GM10248 (cell line): ENCODE measurements around the gene NUDT14.
A peak's percentile ranks its signal among the peaks of the same experiment; 100 is the strongest.

Experiments used
- CTCF ChIA-PET: fragments of 300-600 bp; sonication (Branson Sonifier 250); formaldehyde crosslinking; extraction: SDS; loops from one replicate; lab custom pipeline; 2021; ENCODE audit warnings: antibody characterized with exemption; lab: Yijun Ruan, JAX
- POLR2A ChIA-PET: fragments of 350-650 bp; sonication (Branson Sonifier 250); formaldehyde crosslinking; extraction: SDS; loops from one replicate; lab custom pipeline; 2020; ENCODE audit warnings: antibody characterized with exemption; lab: Yijun Ruan, JAX
- DNase-seq: peaks from one replicate; pipeline ENCODE4 v3.0.0; 2012; ENCODE audit errors: extremely low spot score
- CTCF ChIP-seq: IDR thresholded peaks from 2 replicates; pipeline ENCODE4 v1.5.1; 2012; ENCODE audit warnings: mild to moderate bottlenecking, low read depth; ENCODE audit errors: extremely low read depth, missing control alignments, control extremely low read depth

NUDT14 gene

GRCh38 chr14:105204206-105204930, 23.3 kb upstream of the NUDT14 start:
- no peak for TF ChIP-seq CTCF
- ChIA-PET POLR2A (no interaction called here), CTCF (interaction anchor here (0.8 to 2.3 kb wide), 3 partner anchors 138 to 148 kb away, joined by 3 to 8 read pairs (median 3); no protein-coding TSS in a partner anchor)
- no peak for DNase-seq

- ChIA-PET CTCF (interaction anchor here (0.8 to 2.3 kb wide), 7 partner anchors 17 to 148 kb away, joined by 3 to 8 read pairs (median 3); partner anchors contain the start of gene NUDT14), POLR2A (no interaction called here)
- DNase-seq = no peak
- TF ChIP-seq CTCF = no peak
These were observed 22.6 kb upstream of the NUDT14 start for GRCh38 chr14:105203701-105204100.

GRCh38 chr14:105203057-105203531, 22.0 kb upstream of the NUDT14 start:
- CTCF ChIA-PET = interaction anchor here (0.8 to 2.3 kb wide), 7 partner anchors 18 to 149 kb away, joined by 3 to 8 read pairs (median 3); partner anchors contain the start of gene NUDT14
- POLR2A ChIA-PET = no interaction called here
- TF ChIP-seq CTCF = peak; percentile 91
- peak; percentile 85 for DNase-seq

GRCh38 chr14:105201925-105202513, 20.9 kb upstream of the NUDT14 start:
- CTCF ChIA-PET = interaction anchor here (0.5 to 2.0 kb wide), 7 partner anchors 16 to 1215 kb away, joined by 3 to 8 read pairs (median 3); partner anchors contain the start of gene NUDT14
- POLR2A ChIA-PET = no interaction called here
- peak; percentile 69 for DNase-seq
- no peak for TF ChIP-seq CTCF

- TF ChIP-seq CTCF = no peak
- DNase-seq = no peak
- CTCF ChIA-PET = interaction anchor here (0.5 to 2.0 kb wide), 7 partner anchors 17 to 1216 kb away, joined by 3 to 7 read pairs (median 3); no protein-coding TSS in a partner anchor
These were observed 20.2 kb upstream of the NUDT14 start for GRCh38 chr14:105201156-105201924.

GRCh38 chr14:105200641-105201040, 19.5 kb upstream of the NUDT14 start:
- no peak for DNase-seq
- CTCF ChIA-PET = interaction anchor here (1.8 to 2.0 kb wide), 3 partner anchors 111 to 170 kb away, joined by 5 to 7 read pairs (median 6); no protein-coding TSS in a partner anchor
- TF ChIP-seq CTCF = no peak
- POLR2A ChIA-PET = no interaction called here

More at GRCh38 chr14:105201156-105201924, 20.2 kb upstream of the NUDT14 start:
- POLR2A ChIA-PET = no interaction called here
